ENCODE measurements around the gene TULP1.
"Not testable (repeated sequence)": the region's sequence is repeated elsewhere in the genome, so short reads cannot be mapped to it uniquely, and the experiment has no call there.

TULP1 gene

GRCh38 chr6:35521235-35521634 is 8.5 kb upstream of the TULP1 start:
- no peak for DNase-seq (ENCODE audit: low spot score)

- DNase-seq (ENCODE audit: low spot score) = no peak
Observed at GRCh38 chr6:35519313-35520015, 6.8 kb upstream of the TULP1 start.

GRCh38 chr6:35518566-35519312 is 6.0 kb upstream of the TULP1 start:
- no peak for DNase-seq (ENCODE audit: low spot score)

GRCh38 chr6:35517978-35518377 is 5.3 kb upstream of the TULP1 start:
- not testable (repeated sequence) for DNase-seq (ENCODE audit: low spot score)

GRCh38 chr6:35516712-35517111 is 4.0 kb upstream of the TULP1 start:
- no peak for DNase-seq (ENCODE audit: low spot score)

- DNase-seq (ENCODE audit: low spot score) = not testable (repeated sequence)
Observed at GRCh38 chr6:35515939-35516338, 3.2 kb upstream of the TULP1 start.

GRCh38 chr6:35514587-35514986 is 1.9 kb upstream of the TULP1 start:
- no peak for DNase-seq (ENCODE audit: low spot score)

- no peak for DNase-seq (ENCODE audit: low spot score)
Observed at GRCh38 chr6:35512006-35512405, 690 bp downstream of the TULP1 start.

GRCh38 chr6:35511562-35511941 is 1.1 kb downstream of the TULP1 start:
- DNase-seq (ENCODE audit: low spot score) = no peak

- no peak for DNase-seq (ENCODE audit: low spot score)
Observed at GRCh38 chr6:35510916-35511561, 1.7 kb downstream of the TULP1 start.

GRCh38 chr6:35508542-35508941 is 4.2 kb downstream of the TULP1 start:
- DNase-seq (ENCODE audit: low spot score) = no peak

- DNase-seq (ENCODE audit: low spot score) = no peak
Observed at GRCh38 chr6:35508027-35508426, 4.7 kb downstream of the TULP1 start.

- no peak for DNase-seq (ENCODE audit: low spot score)
Observed at GRCh38 chr6:35507221-35507620, 5.5 kb downstream of the TULP1 start.

- no peak for DNase-seq (ENCODE audit: low spot score)
Observed at GRCh38 chr6:35506536-35506935, 6.2 kb downstream of the TULP1 start.

GRCh38 chr6:35505999-35506412 is 6.7 kb downstream of the TULP1 start:
- DNase-seq (ENCODE audit: low spot score) = no peak

- DNase-seq (ENCODE audit: low spot score) = no peak
Observed at GRCh38 chr6:35503534-35503933, 9.2 kb downstream of the TULP1 start.

GRCh38 chr6:35501784-35502183 is 10.9 kb downstream of the TULP1 start:
- DNase-seq (ENCODE audit: low spot score) = no peak

GRCh38 chr6:35500782-35501181 is 11.9 kb downstream of the TULP1 start:
- no peak for DNase-seq (ENCODE audit: low spot score)

- no peak for DNase-seq (ENCODE audit: low spot score)
Observed at GRCh38 chr6:35499372-35499771, 13.3 kb downstream of the TULP1 start.

GRCh38 chr6:35498422-35499067 is 14.2 kb downstream of the TULP1 start:
- no peak for DNase-seq (ENCODE audit: low spot score)

GRCh38 chr6:35497571-35498421 is 14.9 kb downstream of the TULP1 start:
- DNase-seq (ENCODE audit: low spot score) = no peak

Measured in COLO829 (cell line).